ENCODE data around the gene CXCL13. TPM values are rescaled to one million over a fixed set of nuclear protein-coding genes. Genes with fewer than 3 reads are reported as not detected.

Gene CXCL13
- total RNA-seq: 0.16 TPM in 1 of 2 replicates, not detected in the other

GRCh38 chr4:77605210-77605902 is at the start of gene CXCL13:
TSS of gene CXCL13 (plus strand) at chr4:77605820. CDS start at chr4:77605866, 46 bp downstream.

Other genes starting within 250 kb of the CXCL13 start
- 8.3 and 11.7 TPM in 2 replicates for gene CNOT6L, start 213.5 kb downstream of the CXCL13 start, total RNA-seq